HEK293T (cell line): ENCODE results near the gene SGCB.
"Not testable (repeated sequence)": the region's sequence is repeated elsewhere in the genome, so short reads cannot be mapped to it uniquely, and the experiment has no call there.

Experiments
- ARNT ChIP-seq: fragments of 450-650 bp; IDR thresholded peaks from 2 replicates; pipeline ENCODE4 v1.6.1; 2017; ENCODE audit warnings: mild to moderate bottlenecking
- BHLHE40 ChIP-seq: fragments of 450-650 bp; IDR thresholded peaks from 2 replicates; pipeline ENCODE4 v1.6.1; 2016; ENCODE audit warnings: mild to moderate bottlenecking, moderate library complexity, borderline replicate concordance
- CTBP1 ChIP-seq: fragments of 450-650 bp; IDR thresholded peaks from 2 replicates; pipeline ENCODE4 v1.6.1; 2016; ENCODE audit warnings: borderline replicate concordance
- ELF4 ChIP-seq: fragments of 450-650 bp; IDR thresholded peaks from 2 replicates; pipeline ENCODE4 v1.6.1; 2017; ENCODE audit warnings: antibody characterized with exemption
- FOXM1 ChIP-seq: fragments of 450-650 bp; IDR thresholded peaks from 2 replicates; pipeline ENCODE4 v1.6.1; 2017; ENCODE audit warnings: mild to moderate bottlenecking, borderline replicate concordance
- L3MBTL2 ChIP-seq: fragments of 450-650 bp; conservative IDR thresholded peaks from 2 replicates; pipeline ENCODE4 v1.6.1; 2016; ENCODE audit warnings: mild to moderate bottlenecking
- LEF1 ChIP-seq: fragments of 450-650 bp; IDR thresholded peaks from 2 replicates; pipeline ENCODE4 v1.6.1; 2017; ENCODE audit warnings: mild to moderate bottlenecking, borderline replicate concordance
- SP1 ChIP-seq: fragments of 450-650 bp; IDR thresholded peaks from 2 replicates; pipeline ENCODE4 v1.6.1; 2017
- SUZ12 ChIP-seq: fragments of 450-650 bp; IDR thresholded peaks from 2 replicates; pipeline ENCODE4 v1.6.1; 2016; ENCODE audit warnings: mild to moderate bottlenecking
- TARDBP ChIP-seq: fragments of 450-650 bp; IDR thresholded peaks from 2 replicates; pipeline ENCODE4 v1.6.1; 2016
- ZNF384 ChIP-seq: fragments of 450-650 bp; IDR thresholded peaks from 2 replicates; pipeline ENCODE4 v1.6.1; 2016
- TF ChIP-seq, protein P1 (sequence below): fragments of 450-650 bp; IDR thresholded peaks from 2 replicates; pipeline ENCODE4 v1.6.1; 2016

DNA sequence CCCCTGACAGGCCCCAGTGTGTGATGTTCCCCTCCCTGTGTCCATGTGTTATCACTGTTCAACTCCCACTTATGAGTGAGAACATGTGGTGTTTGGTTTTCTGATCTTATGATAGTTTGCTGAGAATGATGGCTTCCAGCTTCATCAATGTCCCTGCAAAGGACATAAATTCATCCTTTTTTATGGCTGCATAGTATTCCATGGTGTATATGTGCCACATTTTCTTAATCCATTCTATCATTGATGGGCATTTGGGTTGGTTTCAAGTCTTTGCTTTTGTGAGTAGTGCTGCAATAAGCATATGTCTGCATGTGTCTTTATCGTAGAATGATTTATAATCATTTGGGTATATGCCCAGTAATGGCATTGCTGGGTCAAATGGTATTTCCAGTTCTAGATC, 48.3 kb upstream of the SGCB start:
- not testable (repeated sequence) for TF ChIP-seq ZNF384, LEF1, TARDBP, SP1, BHLHE40, L3MBTL2, FOXM1, ARNT, ELF4, SUZ12, CTBP1
- TF ChIP-seq, protein P1, sequence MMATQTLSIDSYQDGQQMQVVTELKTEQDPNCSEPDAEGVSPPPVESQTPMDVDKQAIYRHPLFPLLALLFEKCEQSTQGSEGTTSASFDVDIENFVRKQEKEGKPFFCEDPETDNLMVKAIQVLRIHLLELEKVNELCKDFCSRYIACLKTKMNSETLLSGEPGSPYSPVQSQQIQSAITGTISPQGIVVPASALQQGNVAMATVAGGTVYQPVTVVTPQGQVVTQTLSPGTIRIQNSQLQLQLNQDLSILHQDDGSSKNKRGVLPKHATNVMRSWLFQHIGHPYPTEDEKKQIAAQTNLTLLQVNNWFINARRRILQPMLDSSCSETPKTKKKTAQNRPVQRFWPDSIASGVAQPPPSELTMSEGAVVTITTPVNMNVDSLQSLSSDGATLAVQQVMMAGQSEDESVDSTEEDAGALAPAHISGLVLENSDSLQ: not testable (repeated sequence)
